ENCODE results near the gene GTF3C5. TPM values are rescaled to one million over a fixed set of nuclear protein-coding genes. Genes with fewer than 3 reads are reported as not detected.
"Not testable (repeated sequence)": the region's sequence is repeated elsewhere in the genome, so short reads cannot be mapped to it uniquely, and the experiment has no call there.

The GTF3C5 gene
- total and polyA plus RNA-seq, 9 donors = 32.3 to 71.6 (median 52.2) TPM

DNA sequence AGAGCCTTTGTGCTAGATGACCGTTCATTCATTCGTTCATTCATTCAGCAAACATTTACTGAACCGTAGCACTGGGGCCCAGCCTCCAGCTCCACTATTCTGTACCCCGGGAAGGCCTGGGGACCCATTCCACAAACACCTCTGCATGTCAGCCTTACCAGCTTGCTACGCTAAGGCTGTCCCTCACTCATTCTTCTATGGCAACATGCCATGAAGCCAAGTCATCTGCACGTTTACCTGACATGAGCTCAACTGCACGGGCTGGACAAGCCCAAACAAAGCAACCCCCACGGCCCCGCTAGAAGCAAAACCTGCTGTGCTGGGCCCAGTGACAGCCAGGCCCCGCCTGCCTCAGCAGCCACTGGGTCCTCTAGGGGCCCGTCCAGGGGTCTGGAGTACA, 37.0 kb downstream of the GTF3C5 start:
- H3K4me3 ChIP-seq = no peak overlapping the region
- no peaks in the 10 kb centered on the region for H3K4me1 ChIP-seq (ENCODE audit: insufficient read depth)
- no peaks in the 10 kb centered on the region for H3K27me3 ChIP-seq
- intact Hi-C loops (cut with DNase I) = no loop called here
- no peaks in the 10 kb centered on the region for H3K36me3 ChIP-seq
- no peak for DNase-seq
- TF ChIP-seq POLR2A (IDR thresholded peaks at IDR 0.05) = no peak
- TF ChIP-seq, protein P1, sequence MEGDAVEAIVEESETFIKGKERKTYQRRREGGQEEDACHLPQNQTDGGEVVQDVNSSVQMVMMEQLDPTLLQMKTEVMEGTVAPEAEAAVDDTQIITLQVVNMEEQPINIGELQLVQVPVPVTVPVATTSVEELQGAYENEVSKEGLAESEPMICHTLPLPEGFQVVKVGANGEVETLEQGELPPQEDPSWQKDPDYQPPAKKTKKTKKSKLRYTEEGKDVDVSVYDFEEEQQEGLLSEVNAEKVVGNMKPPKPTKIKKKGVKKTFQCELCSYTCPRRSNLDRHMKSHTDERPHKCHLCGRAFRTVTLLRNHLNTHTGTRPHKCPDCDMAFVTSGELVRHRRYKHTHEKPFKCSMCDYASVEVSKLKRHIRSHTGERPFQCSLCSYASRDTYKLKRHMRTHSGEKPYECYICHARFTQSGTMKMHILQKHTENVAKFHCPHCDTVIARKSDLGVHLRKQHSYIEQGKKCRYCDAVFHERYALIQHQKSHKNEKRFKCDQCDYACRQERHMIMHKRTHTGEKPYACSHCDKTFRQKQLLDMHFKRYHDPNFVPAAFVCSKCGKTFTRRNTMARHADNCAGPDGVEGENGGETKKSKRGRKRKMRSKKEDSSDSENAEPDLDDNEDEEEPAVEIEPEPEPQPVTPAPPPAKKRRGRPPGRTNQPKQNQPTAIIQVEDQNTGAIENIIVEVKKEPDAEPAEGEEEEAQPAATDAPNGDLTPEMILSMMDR (IDR thresholded peaks at IDR 0.05) = no peak
- no peak for TF ChIP-seq EP300 (IDR thresholded peaks at IDR 0.05)
- no peak overlapping the region for H3K27ac ChIP-seq
- no peaks in the 10 kb centered on the region for H3K9me3 ChIP-seq
- WGBS, 3 donors = 69 to 86% (median 75%) methylated on average over 10 to 11 of the region's 11 CpGs

DNA sequence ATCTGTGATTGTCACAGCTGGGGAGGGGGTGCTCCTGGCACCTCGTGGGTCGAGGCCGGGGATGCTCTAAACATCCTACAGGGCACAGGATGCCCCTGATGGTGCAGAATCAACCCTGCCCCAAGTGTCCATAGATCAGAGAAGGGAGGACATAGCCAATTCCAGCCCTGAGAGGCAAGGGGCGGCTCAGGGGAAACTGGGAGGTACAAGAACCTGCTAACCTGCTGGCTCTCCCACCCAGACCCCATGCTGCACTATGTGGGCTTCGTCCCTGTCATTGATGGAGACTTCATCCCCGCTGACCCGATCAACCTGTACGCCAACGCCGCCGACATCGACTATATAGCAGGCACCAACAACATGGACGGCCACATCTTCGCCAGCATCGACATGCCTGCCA, 37.6 kb downstream of the GTF3C5 start:
- DNase-seq; intact Hi-C loops (cut with DNase I); H3K27ac ChIP-seq; H3K4me1 ChIP-seq (ENCODE audit: insufficient read depth); H3K27me3 ChIP-seq; H3K36me3 ChIP-seq; H3K9me3 ChIP-seq; H3K4me3 ChIP-seq: not testable (repeated sequence)
- 96 to 100% methylated on average over 3 to 5 of the region's 15 CpGs; no CpG with 5 or more reads in 1 of the 3 donors for WGBS, 3 donors

DNA sequence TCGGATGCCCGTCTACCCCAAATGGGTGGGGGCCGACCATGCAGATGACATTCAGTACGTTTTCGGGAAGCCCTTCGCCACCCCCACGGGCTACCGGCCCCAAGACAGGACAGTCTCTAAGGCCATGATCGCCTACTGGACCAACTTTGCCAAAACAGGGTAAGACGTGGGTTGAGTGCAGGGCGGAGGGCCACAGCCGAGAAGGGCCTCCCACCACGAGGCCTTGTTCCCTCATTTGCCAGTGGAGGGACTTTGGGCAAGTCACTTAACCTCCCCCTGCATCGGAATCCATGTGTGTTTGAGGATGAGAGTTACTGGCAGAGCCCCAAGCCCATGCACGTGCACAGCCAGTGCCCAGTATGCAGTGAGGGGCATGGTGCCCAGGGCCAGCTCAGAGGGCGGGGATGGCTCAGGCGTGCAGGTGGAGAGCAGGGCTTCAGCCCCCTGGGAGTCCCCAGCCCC, 39.7 kb downstream of the GTF3C5 start:
- 82 to 85% (median 84%) methylated on average over 16 to 17 of the region's 17 CpGs for WGBS, 3 donors
- H3K4me3 ChIP-seq; H3K36me3 ChIP-seq; DNase-seq; H3K27me3 ChIP-seq; H3K27ac ChIP-seq; intact Hi-C loops (cut with DNase I); H3K9me3 ChIP-seq: not testable (repeated sequence)
- peaks cover 11% of the 10 kb centered on the region for H3K4me1 ChIP-seq (ENCODE audit: insufficient read depth)

DNA sequence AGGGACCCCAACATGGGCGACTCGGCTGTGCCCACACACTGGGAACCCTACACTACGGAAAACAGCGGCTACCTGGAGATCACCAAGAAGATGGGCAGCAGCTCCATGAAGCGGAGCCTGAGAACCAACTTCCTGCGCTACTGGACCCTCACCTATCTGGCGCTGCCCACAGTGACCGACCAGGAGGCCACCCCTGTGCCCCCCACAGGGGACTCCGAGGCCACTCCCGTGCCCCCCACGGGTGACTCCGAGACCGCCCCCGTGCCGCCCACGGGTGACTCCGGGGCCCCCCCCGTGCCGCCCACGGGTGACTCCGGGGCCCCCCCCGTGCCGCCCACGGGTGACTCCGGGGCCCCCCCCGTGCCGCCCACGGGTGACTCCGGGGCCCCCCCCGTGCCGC, 40.2 kb downstream of the GTF3C5 start:
- peaks cover 11% of the 10 kb centered on the region for H3K4me1 ChIP-seq (ENCODE audit: insufficient read depth)
- H3K4me3 ChIP-seq; intact Hi-C loops (cut with DNase I); H3K36me3 ChIP-seq; H3K27me3 ChIP-seq; H3K27ac ChIP-seq; H3K9me3 ChIP-seq; DNase-seq: not testable (repeated sequence)
- WGBS, 3 donors = 82 to 90% methylated on average over 5 to 18 of the region's 31 CpGs; no CpG with 5 or more reads in 1 of the 3 donors

DNA sequence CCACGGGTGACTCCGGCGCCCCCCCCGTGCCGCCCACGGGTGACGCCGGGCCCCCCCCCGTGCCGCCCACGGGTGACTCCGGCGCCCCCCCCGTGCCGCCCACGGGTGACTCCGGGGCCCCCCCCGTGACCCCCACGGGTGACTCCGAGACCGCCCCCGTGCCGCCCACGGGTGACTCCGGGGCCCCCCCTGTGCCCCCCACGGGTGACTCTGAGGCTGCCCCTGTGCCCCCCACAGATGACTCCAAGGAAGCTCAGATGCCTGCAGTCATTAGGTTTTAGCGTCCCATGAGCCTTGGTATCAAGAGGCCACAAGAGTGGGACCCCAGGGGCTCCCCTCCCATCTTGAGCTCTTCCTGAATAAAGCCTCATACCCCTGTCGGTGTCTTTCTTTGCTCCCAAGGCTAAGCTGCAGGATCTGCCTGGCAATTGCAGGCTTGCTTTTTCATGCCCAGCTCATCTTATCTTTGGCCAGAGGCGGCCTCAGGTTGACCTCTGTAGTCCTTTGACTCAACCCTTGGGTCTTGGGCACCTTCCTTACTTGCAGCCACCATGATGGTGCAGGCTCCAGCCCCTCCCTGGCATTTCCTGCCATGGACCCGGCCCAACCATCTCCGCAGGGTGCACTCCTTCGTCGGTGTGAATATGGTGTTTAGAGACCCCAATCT, 40.8 kb downstream of the GTF3C5 start:
- Histone ChIP-seq H3K9me3 (no peaks in the 10 kb centered on the region), H3K36me3 (no peaks in the 10 kb centered on the region), H3K4me1 (ENCODE audit: insufficient read depth) (peaks cover 13% of the 10 kb centered on the region), H3K27ac (no peak overlapping the region), H3K27me3 (no peaks in the 10 kb centered on the region), H3K4me3 (no peak overlapping the region)
- DNase-seq = no peak
- intact Hi-C loops (cut with DNase I) = no loop called here
- no peak for TF ChIP-seq EP300 (IDR thresholded peaks at IDR 0.05)
- TF ChIP-seq, protein P1 (IDR thresholded peaks at IDR 0.05) = no peak
- no peak for TF ChIP-seq POLR2A (IDR thresholded peaks at IDR 0.05)
- 57 to 95% (median 89%) methylated on average over 7 to 32 of the region's 33 CpGs for WGBS, 3 donors

DNA sequence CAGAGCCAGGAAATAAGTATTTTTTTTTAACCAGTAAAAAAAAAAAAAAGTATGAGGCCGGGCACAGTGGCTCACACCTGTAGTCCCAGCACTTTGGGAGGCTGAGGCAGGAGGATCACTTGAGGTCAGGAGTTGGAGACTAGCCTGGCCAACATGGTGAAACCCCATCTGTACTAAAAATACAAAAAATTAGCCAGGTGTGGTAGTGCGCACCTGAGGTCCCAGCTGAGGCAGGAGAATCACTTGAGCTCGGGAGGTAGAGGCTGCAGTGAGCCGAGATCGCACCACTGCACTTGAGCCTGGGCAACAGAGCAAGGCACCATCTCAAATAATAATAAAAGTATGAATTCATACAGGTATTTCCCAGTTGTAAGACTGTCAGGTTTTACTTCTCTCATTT, 41.4 kb downstream of the GTF3C5 start:
- H3K27me3 ChIP-seq; H3K9me3 ChIP-seq; DNase-seq; H3K36me3 ChIP-seq; intact Hi-C loops (cut with DNase I); H3K4me3 ChIP-seq; H3K27ac ChIP-seq: not testable (repeated sequence)
- peaks cover 18% of the 10 kb centered on the region for H3K4me1 ChIP-seq (ENCODE audit: insufficient read depth)
- 93 to 97% (median 95%) methylated on average over 5 of the region's 5 CpGs for WGBS, 3 donors

Measured in ovary (tissue), 9 donors.